ENCODE results near the gene ABI3BP.
A peak's percentile ranks its signal among the peaks of the same experiment; 100 is the strongest.

The ABI3BP gene

DNA sequence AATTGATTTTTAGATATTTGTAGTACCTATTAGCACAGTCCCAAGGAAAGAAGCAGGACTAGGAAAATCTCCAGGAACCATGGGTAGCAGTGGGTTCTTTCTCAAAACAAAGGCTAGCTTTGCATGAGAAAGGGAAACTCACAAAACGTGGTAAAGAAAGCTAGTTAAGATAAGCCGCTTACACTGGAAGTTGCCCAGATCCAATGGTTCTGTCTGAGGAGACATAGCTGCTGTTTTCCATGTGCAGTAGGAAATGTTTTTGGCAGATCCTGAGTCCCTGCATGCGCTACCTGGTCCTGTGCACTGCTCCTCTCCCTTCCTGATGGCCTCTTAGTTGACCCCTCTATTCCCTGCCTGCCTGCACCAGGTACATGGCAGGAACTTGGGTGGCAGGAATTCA lies 223.5 kb downstream of the ABI3BP start:
- no peak for TF ChIP-seq POLR2A (IDR thresholded peaks at IDR 0.05; ENCODE audit: low read length)
- no peak for TF ChIP-seq GATA1 (IDR thresholded peaks at IDR 0.05; ENCODE audit: low read depth, low read length)
- no peak for DNase-seq

DNA sequence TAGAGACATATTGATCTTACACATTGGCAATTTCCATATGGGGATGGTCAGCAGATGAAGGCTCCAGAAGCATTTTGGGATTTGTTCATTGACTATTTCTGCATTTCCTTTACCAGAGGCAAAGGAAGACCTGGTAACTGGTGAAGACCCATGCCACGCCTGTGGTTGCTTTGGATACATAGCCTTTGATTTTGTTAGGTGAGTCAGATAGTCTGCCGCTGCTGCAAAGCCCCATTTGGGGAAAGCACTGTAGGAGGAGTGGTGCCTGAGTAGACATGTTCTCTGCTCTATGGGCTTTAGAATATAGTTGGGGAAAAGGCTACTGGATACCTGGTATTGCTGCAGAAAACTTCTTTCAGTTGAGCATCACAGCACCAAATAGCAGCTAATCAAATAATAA lies 227.2 kb downstream of the ABI3BP start:
- DNase-seq: no peak
- no peak for TF ChIP-seq GATA1 (IDR thresholded peaks at IDR 0.05; ENCODE audit: low read depth, low read length)
- no peak for TF ChIP-seq POLR2A (IDR thresholded peaks at IDR 0.05; ENCODE audit: low read length)

DNA sequence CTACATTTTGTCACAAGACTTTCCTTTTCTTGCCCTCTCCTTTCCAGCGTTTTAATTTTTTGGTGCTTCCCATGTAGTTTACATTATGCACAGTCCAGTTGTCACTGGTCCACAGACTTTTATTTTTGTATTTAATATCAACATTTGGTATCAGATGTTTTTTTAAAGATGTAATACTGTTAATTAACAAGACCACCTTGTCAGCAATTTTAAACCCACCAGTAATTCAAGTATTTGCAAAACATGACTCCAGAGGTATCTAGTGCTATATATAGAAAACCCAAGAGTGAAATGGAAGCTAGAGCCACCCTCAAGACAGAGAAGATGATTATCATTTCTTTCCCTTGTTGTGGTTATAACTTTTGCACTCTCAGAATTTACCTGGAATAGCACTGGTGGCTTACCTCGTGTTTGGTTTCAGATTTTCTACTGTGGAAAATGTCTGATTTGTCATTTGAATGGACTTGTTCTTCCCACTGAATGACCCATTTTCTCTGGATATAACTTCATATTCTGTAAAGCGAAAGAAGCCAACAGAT lies 227.7 kb downstream of the ABI3BP start:
- no peak for DNase-seq
- TF ChIP-seq GATA1 (IDR thresholded peaks at IDR 0.05; ENCODE audit: low read depth, low read length) (no peak), POLR2A (IDR thresholded peaks at IDR 0.05; ENCODE audit: low read length) (no peak)

DNA sequence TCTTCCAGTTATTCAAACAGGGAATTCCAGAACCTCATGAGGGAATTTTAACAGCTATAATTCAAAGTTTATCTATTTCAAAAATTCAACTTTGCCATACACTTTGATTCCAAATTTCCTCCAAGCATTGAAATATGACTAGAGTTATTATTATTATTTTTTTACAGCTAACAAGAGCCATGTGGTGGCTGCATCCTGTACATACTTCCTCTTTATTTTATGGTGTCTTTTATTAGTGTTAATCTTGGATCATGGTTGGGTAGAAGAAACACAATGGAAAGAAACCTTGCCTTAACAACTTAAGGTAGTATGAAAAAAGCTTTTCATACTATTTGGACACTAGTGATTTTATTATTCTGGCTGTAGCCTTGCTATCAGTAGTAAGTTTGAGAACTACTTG lies 231.3 kb downstream of the ABI3BP start:
- no peak for DNase-seq
- TF ChIP-seq POLR2A (IDR thresholded peaks at IDR 0.05; ENCODE audit: low read length) (no peak), GATA1 (IDR thresholded peaks at IDR 0.05; ENCODE audit: low read depth, low read length) (no peak)

DNA sequence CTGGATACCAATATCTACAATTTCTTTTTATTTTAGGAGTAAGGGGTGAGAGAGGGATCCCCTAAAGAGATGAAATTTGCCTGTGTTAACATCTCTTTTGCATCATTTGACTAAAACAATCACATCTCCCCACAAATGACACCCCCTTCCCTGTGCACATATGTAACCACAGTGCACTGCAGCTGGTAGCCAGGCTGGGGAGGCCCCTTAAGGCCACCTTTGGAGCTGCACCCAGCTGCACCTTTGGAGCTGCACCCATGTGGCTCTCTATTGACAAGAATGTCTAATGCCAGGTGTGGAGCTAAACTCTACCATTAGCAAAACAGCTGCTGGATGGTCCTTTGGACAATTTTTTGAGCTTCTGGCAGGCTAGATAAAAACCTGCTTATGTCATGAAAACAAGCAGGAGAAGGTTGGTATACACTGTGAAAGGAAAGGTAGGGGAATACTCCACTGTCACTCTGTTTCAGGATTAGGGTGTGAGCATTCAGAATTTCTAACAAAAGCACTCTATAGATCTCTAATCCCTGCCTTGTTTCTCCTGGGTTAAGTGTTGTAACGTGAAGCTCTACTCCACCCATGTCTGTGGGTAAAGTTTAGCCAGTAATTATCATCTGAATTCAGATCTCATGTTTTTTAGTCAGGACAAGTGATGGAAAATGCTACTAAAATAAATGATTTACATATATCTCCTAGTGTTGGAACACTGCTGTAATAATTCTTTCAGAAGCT lies 231.8 kb downstream of the ABI3BP start:
- peak in 1 of 2 experiments; percentile 15 for DNase-seq
- TF ChIP-seq GATA1 (IDR thresholded peaks at IDR 0.05; ENCODE audit: low read depth, low read length) (no peak), POLR2A (IDR thresholded peaks at IDR 0.05; ENCODE audit: low read length) (no peak)

DNA sequence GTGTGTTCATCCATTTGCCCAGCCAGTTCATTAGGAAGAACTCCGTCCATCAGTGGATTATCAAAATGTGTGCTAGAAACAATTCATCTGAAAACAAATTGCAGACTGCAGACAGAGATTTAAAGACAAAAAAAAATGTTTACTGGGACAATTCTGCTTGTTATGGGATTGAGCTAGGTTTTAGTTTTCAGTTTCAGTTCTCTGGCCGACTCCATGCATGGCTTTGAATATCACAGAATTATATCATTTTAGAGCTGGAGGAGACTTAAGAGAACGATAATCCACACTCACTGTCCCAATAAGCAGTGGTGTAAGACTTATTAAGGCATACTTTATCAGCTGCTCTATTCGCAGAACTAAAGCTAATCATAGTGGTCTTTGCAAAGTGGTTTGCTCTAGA lies 232.8 kb downstream of the ABI3BP start:
- TF ChIP-seq POLR2A (IDR thresholded peaks at IDR 0.05; ENCODE audit: low read length) (no peak), GATA1 (IDR thresholded peaks at IDR 0.05; ENCODE audit: low read depth, low read length) (no peak)
- no peak for DNase-seq

DNA sequence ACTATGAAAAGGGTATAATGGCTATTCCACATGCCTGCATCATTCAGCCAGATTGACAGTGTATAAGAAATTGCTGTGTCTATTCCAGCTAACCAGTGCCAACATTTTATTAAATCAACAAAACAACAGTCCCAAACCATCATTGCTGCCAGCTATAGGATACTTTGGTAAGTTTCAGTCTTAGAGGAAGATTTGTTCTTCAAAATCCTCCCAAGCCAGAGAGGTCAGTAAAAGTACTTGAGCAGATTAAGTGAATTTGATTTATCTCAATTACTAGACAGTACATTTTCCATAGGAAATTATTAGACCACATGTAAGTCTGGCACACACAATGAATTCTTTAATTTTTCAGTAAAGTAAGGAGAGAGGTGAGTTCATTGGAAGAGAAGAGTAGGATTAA lies 233.3 kb downstream of the ABI3BP start:
- no peak for TF ChIP-seq POLR2A (IDR thresholded peaks at IDR 0.05; ENCODE audit: low read length)
- TF ChIP-seq GATA1 (IDR thresholded peaks at IDR 0.05; ENCODE audit: low read depth, low read length): no peak
- DNase-seq: no peak

DNA sequence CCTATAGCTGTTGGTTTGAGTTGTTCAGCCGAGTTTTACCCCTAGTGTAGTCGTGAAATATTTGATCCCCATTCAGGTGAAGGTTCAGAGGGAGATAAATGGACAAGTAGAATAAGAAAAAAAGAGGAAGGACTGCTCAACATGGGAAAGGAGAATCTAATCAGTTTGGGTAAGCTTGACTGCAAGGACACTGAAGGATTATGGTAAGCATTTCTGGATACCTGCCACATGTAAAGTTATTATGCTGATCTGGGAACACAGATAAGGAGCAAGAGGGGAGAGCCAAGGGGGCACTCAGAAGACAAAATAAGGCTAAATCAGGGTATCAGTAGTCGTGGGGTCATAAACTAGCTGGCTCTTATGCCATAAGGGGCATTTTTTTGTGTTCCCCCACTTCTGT lies 234.1 kb downstream of the ABI3BP start:
- peak in 1 of 2 experiments; percentile 9 for DNase-seq
- TF ChIP-seq GATA1 (IDR thresholded peaks at IDR 0.05; ENCODE audit: low read depth, low read length): no peak
- TF ChIP-seq POLR2A (IDR thresholded peaks at IDR 0.05; ENCODE audit: low read length): no peak

DNA sequence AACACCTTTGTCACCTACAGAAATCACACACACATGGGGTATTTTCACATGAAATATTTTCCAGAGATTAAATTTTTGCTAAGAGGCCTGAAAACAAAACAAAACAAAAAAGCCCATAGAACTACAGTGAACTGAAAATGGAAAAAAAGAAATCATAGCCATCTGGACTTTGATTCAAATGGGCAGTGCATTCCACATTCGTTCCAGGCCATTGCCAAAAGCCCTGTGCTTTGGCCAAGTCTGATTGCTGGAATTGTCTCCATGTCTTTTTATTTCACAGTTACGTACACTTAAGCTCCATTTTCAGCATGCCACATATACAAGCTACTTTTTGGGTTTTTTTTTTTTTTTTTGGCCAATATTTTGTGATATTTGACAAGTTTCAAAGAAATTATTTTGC lies 236.8 kb downstream of the ABI3BP start:
- no peak for DNase-seq
- TF ChIP-seq POLR2A (IDR thresholded peaks at IDR 0.05; ENCODE audit: low read length) (no peak), GATA1 (IDR thresholded peaks at IDR 0.05; ENCODE audit: low read depth, low read length) (no peak)

DNA sequence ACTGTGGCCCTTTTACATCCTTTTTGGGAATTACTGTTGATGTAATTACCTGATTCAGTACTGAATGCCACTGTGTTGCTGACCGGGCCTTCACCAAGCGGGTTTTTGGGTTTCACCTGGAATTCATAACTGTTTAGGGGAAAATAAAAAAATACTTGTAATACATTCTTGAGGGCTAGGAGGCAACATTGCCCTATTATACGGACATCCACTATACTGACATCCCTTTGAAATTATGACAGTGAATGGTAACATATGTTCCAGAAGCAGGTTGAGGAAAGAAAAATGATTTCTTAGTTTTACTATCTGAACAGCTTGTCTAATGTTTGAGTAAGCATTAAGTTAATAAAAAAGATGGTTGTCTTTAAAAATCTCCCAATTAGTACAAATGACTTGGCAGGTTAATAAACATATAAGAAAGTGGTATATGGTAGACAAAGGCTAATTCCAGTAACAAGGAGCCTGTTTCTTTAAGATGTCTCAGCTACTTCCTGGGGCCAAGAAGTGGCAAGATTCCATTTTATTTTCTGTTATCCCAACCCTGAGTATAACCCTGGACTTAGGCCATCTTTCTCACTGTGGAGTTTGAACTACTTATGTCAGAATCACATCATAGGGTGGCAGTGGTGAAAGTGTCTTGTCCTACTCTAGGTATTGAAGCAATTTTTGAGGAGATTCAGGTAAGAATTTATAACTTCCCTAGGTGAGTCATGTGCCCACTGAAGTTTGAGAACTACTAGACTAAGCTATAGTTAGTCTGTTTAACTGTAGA lies 238.5 kb downstream of the ABI3BP start:
- TF ChIP-seq POLR2A (IDR thresholded peaks at IDR 0.05; ENCODE audit: low read length) (no peak), GATA1 (IDR thresholded peaks at IDR 0.05; ENCODE audit: low read depth, low read length) (no peak)
- DNase-seq: no peak

DNA sequence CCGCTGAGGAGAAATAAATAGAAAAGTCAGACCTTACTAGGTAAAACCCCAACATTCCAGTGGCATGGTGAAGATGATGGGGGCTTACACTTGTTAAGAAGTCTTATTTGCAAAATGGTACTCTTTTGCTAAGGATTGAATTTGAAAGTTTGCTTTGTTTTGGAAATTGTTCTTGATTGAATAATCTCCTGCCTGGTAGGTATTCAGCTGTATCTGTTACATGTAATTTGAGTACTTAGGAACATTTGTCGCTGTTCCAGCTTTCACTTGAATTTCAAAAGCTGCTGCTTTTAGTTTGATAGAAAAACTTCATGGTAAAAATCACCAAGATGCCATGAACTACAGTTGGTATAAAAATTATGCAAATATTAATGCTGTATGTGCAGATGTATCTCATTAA lies 239.4 kb downstream of the ABI3BP start:
- TF ChIP-seq POLR2A (IDR thresholded peaks at IDR 0.05; ENCODE audit: low read length) (no peak), GATA1 (IDR thresholded peaks at IDR 0.05; ENCODE audit: low read depth, low read length) (no peak)
- no peak for DNase-seq

DNA sequence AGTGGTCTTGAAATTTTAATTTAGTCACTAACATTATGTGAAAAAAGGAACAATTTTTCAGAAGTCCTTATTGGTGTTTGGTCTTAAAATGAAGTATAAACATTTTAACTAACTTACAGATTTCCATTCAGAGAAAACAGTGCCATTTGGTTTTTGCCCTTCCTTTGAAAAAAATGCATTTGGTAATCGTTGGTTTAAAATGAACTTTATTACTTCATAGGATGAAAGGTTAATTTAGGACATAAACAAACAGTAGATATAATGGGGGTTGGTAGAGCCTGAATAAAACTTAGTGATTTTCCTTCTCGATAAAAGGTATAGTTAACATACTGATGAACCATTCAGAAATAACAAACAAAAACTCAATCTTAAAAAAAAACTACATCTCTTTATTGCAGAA lies 244.3 kb downstream of the ABI3BP start:
- DNase-seq: no peak
- TF ChIP-seq POLR2A (IDR thresholded peaks at IDR 0.05; ENCODE audit: low read length) (no peak), GATA1 (IDR thresholded peaks at IDR 0.05; ENCODE audit: low read depth, low read length) (no peak)

DNA sequence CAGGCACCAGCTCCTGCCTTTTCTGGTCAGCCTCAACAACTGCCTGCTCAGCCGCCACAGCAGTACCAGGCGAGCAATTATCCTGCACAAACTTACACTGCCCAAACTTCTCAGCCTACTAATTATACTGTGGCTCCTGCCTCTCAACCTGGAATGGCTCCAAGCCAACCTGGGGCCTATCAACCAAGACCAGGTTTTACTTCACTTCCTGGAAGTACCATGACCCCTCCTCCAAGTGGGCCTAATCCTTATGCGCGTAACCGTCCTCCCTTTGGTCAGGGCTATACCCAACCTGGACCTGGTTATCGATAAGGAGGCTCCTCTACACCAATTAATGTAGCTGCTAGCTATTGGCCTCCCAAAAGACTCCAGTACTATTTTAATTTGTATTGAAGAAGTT lies 245.0 kb downstream of the ABI3BP start:
- peak; percentile 2 to 10 for DNase-seq
- TF ChIP-seq GATA1 (IDR thresholded peaks at IDR 0.05; ENCODE audit: low read depth, low read length): no peak
- TF ChIP-seq POLR2A (IDR thresholded peaks at IDR 0.05; ENCODE audit: low read length): no peak

DNA sequence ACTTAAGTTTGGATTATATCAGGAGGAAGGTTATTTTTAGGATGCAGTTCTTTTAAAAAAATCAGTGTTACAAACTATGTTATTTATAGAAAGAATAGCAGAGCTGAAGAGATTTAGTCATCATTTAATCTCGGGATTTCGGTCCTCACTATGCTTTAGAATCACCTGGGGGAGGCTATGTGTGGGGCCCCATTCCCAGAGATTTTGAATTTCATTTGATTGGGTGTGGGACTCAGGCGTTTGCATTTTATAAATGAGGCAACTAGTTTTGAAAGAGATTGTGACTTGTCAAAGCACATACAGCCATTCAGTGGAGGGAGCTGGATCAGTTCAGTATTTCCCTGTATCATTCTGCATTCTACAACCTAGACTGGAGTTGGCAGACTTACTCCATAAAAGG lies 247.1 kb downstream of the ABI3BP start:
- DNase-seq: no peak
- TF ChIP-seq POLR2A (IDR thresholded peaks at IDR 0.05; ENCODE audit: low read length) (no peak), GATA1 (IDR thresholded peaks at IDR 0.05; ENCODE audit: low read depth, low read length) (no peak)

DNA sequence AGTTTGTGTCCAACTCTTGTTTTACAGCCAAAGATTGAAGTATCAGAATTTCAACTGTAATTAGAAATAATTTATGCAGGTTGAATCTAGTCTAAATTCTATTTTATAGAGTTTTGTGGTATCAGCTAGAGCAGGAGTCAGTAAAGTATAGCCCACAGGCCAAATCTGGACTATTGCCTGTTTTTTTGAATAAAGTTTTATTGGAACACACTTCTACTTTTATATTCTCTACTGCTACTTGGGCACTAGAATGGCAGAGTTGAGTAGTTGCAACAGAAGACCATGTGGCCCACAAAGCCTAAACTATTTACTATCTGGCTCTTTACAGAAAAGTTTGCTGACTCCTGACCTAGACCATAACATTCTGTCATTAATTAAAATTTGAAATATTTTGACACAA lies 247.6 kb downstream of the ABI3BP start:
- TF ChIP-seq GATA1 (IDR thresholded peaks at IDR 0.05; ENCODE audit: low read depth, low read length): no peak
- DNase-seq: no peak
